Measurements from ENCODE around the gene U2SURP.

U2SURP gene

DNA sequence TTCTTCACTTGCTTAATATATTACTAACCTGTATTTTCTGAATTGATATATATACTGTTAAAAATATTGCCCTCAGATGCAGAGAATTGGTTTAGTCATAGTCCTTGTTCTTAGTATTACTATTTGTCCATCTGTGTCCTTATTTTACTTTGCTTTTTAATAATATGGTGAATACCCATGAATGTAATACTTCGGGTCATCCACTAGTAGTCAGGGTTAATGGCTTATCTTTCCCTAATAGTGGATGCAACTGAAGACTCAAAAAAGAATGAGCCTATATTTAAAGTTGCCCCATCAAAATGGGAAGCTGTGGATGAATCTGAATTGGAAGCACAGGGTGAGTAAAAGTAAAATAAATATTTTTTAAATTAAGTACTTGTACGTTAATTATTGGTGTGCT is 36.5 kb downstream of the U2SURP start:
- no peaks in the 10 kb centered on the region for H3K27me3 ChIP-seq (ENCODE audit: insufficient read depth, poor library complexity, severe bottlenecking)
- no peak overlapping the region for H3K4me3 ChIP-seq (replicated peaks; ENCODE audit: insufficient read depth, low read length)
- TF ChIP-seq GABPA (IDR thresholded peaks at IDR 0.05; ENCODE audit: low read depth) (no peak), POLR2AphosphoS5 (IDR thresholded peaks at IDR 0.05; ENCODE audit: low read depth) (no peak), SPI1 (IDR thresholded peaks at IDR 0.05; ENCODE audit: borderline replicate concordance, low read depth) (no peak)
- TF ChIP-seq, protein P1, sequence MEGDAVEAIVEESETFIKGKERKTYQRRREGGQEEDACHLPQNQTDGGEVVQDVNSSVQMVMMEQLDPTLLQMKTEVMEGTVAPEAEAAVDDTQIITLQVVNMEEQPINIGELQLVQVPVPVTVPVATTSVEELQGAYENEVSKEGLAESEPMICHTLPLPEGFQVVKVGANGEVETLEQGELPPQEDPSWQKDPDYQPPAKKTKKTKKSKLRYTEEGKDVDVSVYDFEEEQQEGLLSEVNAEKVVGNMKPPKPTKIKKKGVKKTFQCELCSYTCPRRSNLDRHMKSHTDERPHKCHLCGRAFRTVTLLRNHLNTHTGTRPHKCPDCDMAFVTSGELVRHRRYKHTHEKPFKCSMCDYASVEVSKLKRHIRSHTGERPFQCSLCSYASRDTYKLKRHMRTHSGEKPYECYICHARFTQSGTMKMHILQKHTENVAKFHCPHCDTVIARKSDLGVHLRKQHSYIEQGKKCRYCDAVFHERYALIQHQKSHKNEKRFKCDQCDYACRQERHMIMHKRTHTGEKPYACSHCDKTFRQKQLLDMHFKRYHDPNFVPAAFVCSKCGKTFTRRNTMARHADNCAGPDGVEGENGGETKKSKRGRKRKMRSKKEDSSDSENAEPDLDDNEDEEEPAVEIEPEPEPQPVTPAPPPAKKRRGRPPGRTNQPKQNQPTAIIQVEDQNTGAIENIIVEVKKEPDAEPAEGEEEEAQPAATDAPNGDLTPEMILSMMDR (IDR thresholded peaks at IDR 0.05; ENCODE audit: insufficient read depth, low read length), result no peak
- TF ChIP-seq, protein P2, sequence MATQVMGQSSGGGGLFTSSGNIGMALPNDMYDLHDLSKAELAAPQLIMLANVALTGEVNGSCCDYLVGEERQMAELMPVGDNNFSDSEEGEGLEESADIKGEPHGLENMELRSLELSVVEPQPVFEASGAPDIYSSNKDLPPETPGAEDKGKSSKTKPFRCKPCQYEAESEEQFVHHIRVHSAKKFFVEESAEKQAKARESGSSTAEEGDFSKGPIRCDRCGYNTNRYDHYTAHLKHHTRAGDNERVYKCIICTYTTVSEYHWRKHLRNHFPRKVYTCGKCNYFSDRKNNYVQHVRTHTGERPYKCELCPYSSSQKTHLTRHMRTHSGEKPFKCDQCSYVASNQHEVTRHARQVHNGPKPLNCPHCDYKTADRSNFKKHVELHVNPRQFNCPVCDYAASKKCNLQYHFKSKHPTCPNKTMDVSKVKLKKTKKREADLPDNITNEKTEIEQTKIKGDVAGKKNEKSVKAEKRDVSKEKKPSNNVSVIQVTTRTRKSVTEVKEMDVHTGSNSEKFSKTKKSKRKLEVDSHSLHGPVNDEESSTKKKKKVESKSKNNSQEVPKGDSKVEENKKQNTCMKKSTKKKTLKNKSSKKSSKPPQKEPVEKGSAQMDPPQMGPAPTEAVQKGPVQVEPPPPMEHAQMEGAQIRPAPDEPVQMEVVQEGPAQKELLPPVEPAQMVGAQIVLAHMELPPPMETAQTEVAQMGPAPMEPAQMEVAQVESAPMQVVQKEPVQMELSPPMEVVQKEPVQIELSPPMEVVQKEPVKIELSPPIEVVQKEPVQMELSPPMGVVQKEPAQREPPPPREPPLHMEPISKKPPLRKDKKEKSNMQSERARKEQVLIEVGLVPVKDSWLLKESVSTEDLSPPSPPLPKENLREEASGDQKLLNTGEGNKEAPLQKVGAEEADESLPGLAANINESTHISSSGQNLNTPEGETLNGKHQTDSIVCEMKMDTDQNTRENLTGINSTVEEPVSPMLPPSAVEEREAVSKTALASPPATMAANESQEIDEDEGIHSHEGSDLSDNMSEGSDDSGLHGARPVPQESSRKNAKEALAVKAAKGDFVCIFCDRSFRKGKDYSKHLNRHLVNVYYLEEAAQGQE (IDR thresholded peaks at IDR 0.05; ENCODE audit: insufficient replicate concordance, low read depth), result no peak
- H3K27ac ChIP-seq (replicated peaks), result no peak overlapping the region
- no peak for DNase-seq (ENCODE audit: low read depth in 1 of 2, low spot score in 1 of 2)

DNA sequence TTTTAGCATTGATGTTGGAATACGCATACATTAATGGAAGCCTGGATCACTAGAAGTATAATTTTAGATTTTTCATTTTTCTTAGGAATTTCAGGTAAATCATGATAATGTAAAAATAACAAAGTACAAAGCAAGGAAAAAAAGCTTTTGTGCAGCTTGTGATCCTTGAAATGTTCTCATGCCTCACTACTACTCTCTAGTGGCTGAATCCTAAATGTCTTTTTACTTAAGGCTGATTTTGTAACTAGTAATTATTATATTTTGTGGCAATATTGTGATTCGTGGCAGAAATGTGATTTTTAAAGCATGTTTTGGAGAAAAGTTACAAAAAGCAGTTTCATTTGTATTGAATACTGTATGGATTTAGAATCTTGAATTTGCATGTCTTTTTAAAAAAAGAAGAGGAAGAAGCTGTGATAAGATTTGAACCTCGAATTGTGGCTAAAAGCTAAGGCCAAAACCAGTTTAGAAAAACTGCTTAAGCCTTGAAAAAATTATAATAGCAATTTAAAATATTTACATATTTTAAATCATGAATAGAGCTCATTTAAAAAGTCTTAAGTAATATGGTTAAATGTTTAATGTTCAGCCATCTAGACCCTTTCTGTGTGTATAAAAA is 39.0 kb downstream of the U2SURP start:
- Histone ChIP-seq H3K27me3 (ENCODE audit: insufficient read depth, poor library complexity, severe bottlenecking) (no peaks in the 10 kb centered on the region), H3K27ac (replicated peaks) (no peak overlapping the region), H3K4me3 (replicated peaks; ENCODE audit: insufficient read depth, low read length) (no peak overlapping the region)
- TF ChIP-seq GABPA (IDR thresholded peaks at IDR 0.05; ENCODE audit: low read depth), result no peak
- TF ChIP-seq, protein P1 (IDR thresholded peaks at IDR 0.05; ENCODE audit: insufficient read depth, low read length), result peak; percentile 17
- no peak for TF ChIP-seq POLR2AphosphoS5 (IDR thresholded peaks at IDR 0.05; ENCODE audit: low read depth)
- TF ChIP-seq, protein P2 (IDR thresholded peaks at IDR 0.05; ENCODE audit: insufficient replicate concordance, low read depth), result no peak
- peak in 1 of 2 experiments; percentile 23 for DNase-seq (ENCODE audit: low read depth in 1 of 2, low spot score in 1 of 2)

DNA sequence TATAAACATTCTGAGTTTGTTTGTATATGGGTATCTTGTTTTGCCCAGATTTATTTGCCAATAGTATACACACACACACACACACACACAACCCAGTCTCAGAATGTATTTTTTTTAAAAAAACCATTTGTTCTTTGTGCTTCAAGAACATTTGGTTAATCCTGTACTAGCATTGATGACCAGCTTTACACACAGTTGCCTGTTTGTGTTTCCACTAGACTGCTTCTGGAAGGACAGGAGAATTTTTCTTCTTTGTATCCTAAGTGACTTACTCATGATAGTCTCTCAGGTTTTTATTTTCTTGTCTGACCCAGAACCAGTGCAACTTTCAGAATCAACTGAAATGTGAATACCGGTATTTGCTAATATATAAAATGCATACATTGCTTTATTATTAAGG is 40.5 kb downstream of the U2SURP start:
- Histone ChIP-seq H3K4me3 (replicated peaks; ENCODE audit: insufficient read depth, low read length) (no peak overlapping the region), H3K27ac (replicated peaks) (no peak overlapping the region), H3K27me3 (ENCODE audit: insufficient read depth, poor library complexity, severe bottlenecking) (no peaks in the 10 kb centered on the region)
- no peak for DNase-seq (ENCODE audit: low read depth in 1 of 2, low spot score in 1 of 2)
- TF ChIP-seq, protein P2 (IDR thresholded peaks at IDR 0.05; ENCODE audit: insufficient replicate concordance, low read depth), result no peak
- no peak for TF ChIP-seq POLR2AphosphoS5 (IDR thresholded peaks at IDR 0.05; ENCODE audit: low read depth)
- no peak for TF ChIP-seq SPI1 (IDR thresholded peaks at IDR 0.05; ENCODE audit: borderline replicate concordance, low read depth)
- TF ChIP-seq, protein P1 (IDR thresholded peaks at IDR 0.05; ENCODE audit: insufficient read depth, low read length), result no peak
- TF ChIP-seq GABPA (IDR thresholded peaks at IDR 0.05; ENCODE audit: low read depth), result no peak
